GM23248 (cell line): ENCODE measurements around the gene STAG1. TPM values are rescaled to one million over a fixed set of nuclear protein-coding genes. Genes with fewer than 3 reads are reported as not detected.
"Not testable (repeated sequence)": the region's sequence is repeated elsewhere in the genome, so short reads cannot be mapped to it uniquely, and the experiment has no call there.

Experiments used
- DNase-seq: peaks from one replicate; pipeline ENCODE4 v3.0.0-alpha.2; 2015
- H2AFZ ChIP-seq: fragments of 200-600 bp; sonication (generic); 2 replicates; pipeline ENCODE4 v1.6.1; 2016; ENCODE audit warnings: antibody characterized with exemption
- H3F3A ChIP-seq: fragments of 200-600 bp; sonication (generic); 2 replicates; pipeline ENCODE4 v1.6.1; 2016; ENCODE audit warnings: mild to moderate bottlenecking, antibody characterized with exemption, mixed run types; ENCODE audit not compliant: insufficient read depth
- H3K27ac ChIP-seq: fragments of 200-600 bp; sonication (generic); 2 replicates; pipeline ENCODE4 v1.5.1; 2016; ENCODE audit warnings: mild to moderate bottlenecking
- H3K27me3 ChIP-seq: fragments of 200-600 bp; sonication (generic); replicated peaks from 2 replicates; pipeline ENCODE4 v1.6.1; 2016; ENCODE audit warnings: mild to moderate bottlenecking; ENCODE audit not compliant: insufficient read depth
- H3K36me3 ChIP-seq: fragments of 200-600 bp; sonication (generic); 2 replicates; pipeline ENCODE4 v1.6.1; 2016; ENCODE audit warnings: low read depth, mild to moderate bottlenecking
- H3K4me1 ChIP-seq: fragments of 200-600 bp; sonication (generic); 2 replicates; pipeline ENCODE4 v1.6.1; 2016; ENCODE audit warnings: mild to moderate bottlenecking; ENCODE audit not compliant: insufficient read depth
- H3K4me2 ChIP-seq: fragments of 200-600 bp; sonication (generic); one replicate; pipeline ENCODE4 v1.6.1; 2016; ENCODE audit warnings: mild to moderate bottlenecking; ENCODE audit not compliant: unreplicated experiment
- H3K4me3 ChIP-seq: fragments of 200-600 bp; sonication (generic); 2 replicates; pipeline ENCODE4 v1.5.1; 2016; ENCODE audit warnings: mild to moderate bottlenecking
- H3K79me2 ChIP-seq: fragments of 200-600 bp; sonication (generic); 2 replicates; pipeline ENCODE4 v1.6.1; 2016; ENCODE audit warnings: mild to moderate bottlenecking; ENCODE audit not compliant: insufficient read depth
- H3K9ac ChIP-seq: fragments of 200-600 bp; sonication (generic); 2 replicates; pipeline ENCODE4 v1.6.1; 2016; ENCODE audit warnings: mild to moderate bottlenecking
- H3K9me2 ChIP-seq: fragments of 200-600 bp; sonication (generic); 2 replicates; pipeline ENCODE4 v1.6.1; 2016; ENCODE audit warnings: mixed run types, mild to moderate bottlenecking, moderate library complexity; ENCODE audit not compliant: insufficient read depth
- H3K9me3 ChIP-seq: fragments of 200-600 bp; sonication (generic); one replicate; pipeline ENCODE4 v1.6.1; 2017; ENCODE audit warnings: low read depth
- H4K20me1 ChIP-seq: fragments of 200-600 bp; sonication (generic); 2 replicates; pipeline ENCODE4 v1.6.0; 2016; ENCODE audit not compliant: insufficient read depth
- EZH2 ChIP-seq: fragments of 200-600 bp; sonication (generic); IDR thresholded peaks from 2 replicates; pipeline ENCODE4 v1.6.1; 2018; ENCODE audit warnings: antibody characterized with exemption, mild to moderate bottlenecking; ENCODE audit not compliant: insufficient read depth, poor library complexity, severe bottlenecking
- EZH2phosphoT487 ChIP-seq: fragments of 200-600 bp; sonication (generic); IDR thresholded peaks from 2 replicates; pipeline ENCODE4 v1.6.1; 2018; ENCODE audit warnings: antibody characterized with exemption, moderate library complexity, mild to moderate bottlenecking, low read depth; ENCODE audit not compliant: insufficient read depth
- WGBS, 2 experiments: methylation state at CpG; one replicate each; pipeline ENCODE4 v1.1.6; 2015 to 2017; ENCODE audit warnings: low lambda C conversion rate in 2 of 2, low coverage in 1 of 2; ENCODE audit errors: missing lambda C conversion rate in 2 of 2; 5-methylcytosine and 5-hydroxymethylcytosine counted together
- in situ Hi-C: fragments of 300-500 bp; cut with MboI; formaldehyde crosslinking; loops from 2 replicates; pipeline ENCODE4 v1.15.0; 2020
- polyA plus RNA-seq: library from polyadenylated mRNA; unstranded; fragments of >200 nt; fragmentation: Nextera tagmentation; extraction: Ambion mirVana; gene quantifications from 2 replicates; pipeline ENCODE4 v1.2.1, GENCODE V29; 2016
- total RNA-seq: library from RNA; depleted of rRNA; stranded (reverse); fragments of >200 nt; shearing (Covaris generic); gene quantifications from 2 replicates; pipeline ENCODE4 v1.2.3, GENCODE V29; 2014

STAG1 gene
- total and polyA plus RNA-seq, 2 experiments from 2014 or later = 21.1 to 39.7 TPM

GRCh38 chr3:136577791-136578190, 174.4 kb downstream of the STAG1 start:
- TF ChIP-seq EZH2phosphoT487 (no peak), EZH2 (no peak)
- Histone ChIP-seq H3K79me2 (peaks cover 54% of the 10 kb centered on the region), H3K9me3 (no peaks in the 10 kb centered on the region), H3K4me3 (no peak overlapping the region), H3K4me1 (peaks cover 5% of the 10 kb centered on the region), H3K4me2 (no peak overlapping the region), H3K27me3 (no peaks in the 10 kb centered on the region), H2AFZ (no peak overlapping the region), H3K9ac (no peak overlapping the region), H3K9me2 (no peaks in the 10 kb centered on the region), H3K27ac (no peak overlapping the region), H4K20me1 (no peaks in the 10 kb centered on the region), H3K36me3 (no peaks in the 10 kb centered on the region), H3F3A (no peaks in the 10 kb centered on the region)
- in situ Hi-C loops = no loop called here
- no peak for DNase-seq
- 98 to 99% methylated on average over 3 of the region's 3 CpGs for WGBS, 2 experiments

GRCh38 chr3:136576279-136577009, 175.7 kb downstream of the STAG1 start:
- no peaks in the 10 kb centered on the region for H3K27me3 ChIP-seq
- DNase-seq = no peak
- no peaks in the 10 kb centered on the region for H4K20me1 ChIP-seq
- H3K4me2 ChIP-seq = no peak overlapping the region
- in situ Hi-C loops = no loop called here
- no peaks in the 10 kb centered on the region for H3F3A ChIP-seq
- no peaks in the 10 kb centered on the region for H3K36me3 ChIP-seq
- H3K27ac ChIP-seq = no peak overlapping the region
- H3K9ac ChIP-seq = no peak overlapping the region
- H3K4me1 ChIP-seq = peaks cover 6% of the 10 kb centered on the region
- no peaks in the 10 kb centered on the region for H3K9me3 ChIP-seq
- peaks cover 58% of the 10 kb centered on the region for H3K79me2 ChIP-seq
- no peaks in the 10 kb centered on the region for H3K9me2 ChIP-seq
- H3K4me3 ChIP-seq = no peak overlapping the region
- TF ChIP-seq EZH2phosphoT487 (no peak), EZH2 (no peak)
- no peak overlapping the region for H2AFZ ChIP-seq
- 57 to 60% methylated on average over 6 of the region's 6 CpGs for WGBS, 2 experiments

- 97 to 100% methylated on average over 2 of the region's 2 CpGs for WGBS, 2 experiments
- Histone ChIP-seq H3F3A (no peaks in the 10 kb centered on the region), H3K4me3 (no peak overlapping the region), H3K4me2 (no peak overlapping the region), H3K4me1 (peaks cover under 1% of the 10 kb centered on the region; the same call in 1 of the 2 replicates), H3K9me2 (no peaks in the 10 kb centered on the region), H3K27ac (no peak overlapping the region), H3K9ac (no peak overlapping the region), H3K27me3 (no peaks in the 10 kb centered on the region), H3K36me3 (0 out of 2 replicates have a peak, but pooled peaks cover 7% of the 10 kb centered on the region), H2AFZ (no peak overlapping the region), H3K9me3 (no peaks in the 10 kb centered on the region), H3K79me2 (peaks cover 80% of the 10 kb centered on the region), H4K20me1 (no peaks in the 10 kb centered on the region)
- no peak for DNase-seq
- TF ChIP-seq EZH2phosphoT487 (no peak), EZH2 (no peak)
- in situ Hi-C loops = no loop called here
These were observed 184.5 kb downstream of the STAG1 start for GRCh38 chr3:136567599-136568188.

GRCh38 chr3:136564962-136565361, 187.2 kb downstream of the STAG1 start:
- H4K20me1 ChIP-seq, H3K4me1 ChIP-seq, in situ Hi-C loops, H3K36me3 ChIP-seq, H3K27me3 ChIP-seq, H3K27ac ChIP-seq, H3K9me2 ChIP-seq, H2AFZ ChIP-seq, H3K4me3 ChIP-seq, DNase-seq, H3K9me3 ChIP-seq, H3K9ac ChIP-seq, H3F3A ChIP-seq, H3K4me2 ChIP-seq: not testable (repeated sequence)
- 95 to 100% methylated on average over 1 of the region's 1 CpG for WGBS, 2 experiments
- H3K79me2 ChIP-seq = peaks cover 78% of the 10 kb centered on the region
